GM21381 (cell line): ENCODE data around the gene FGGY.
"Not testable (repeated sequence)": the region's sequence is repeated elsewhere in the genome, so short reads cannot be mapped to it uniquely, and the experiment has no call there.

Experiments used
- ATAC-seq: cut with Tn5 transposase; IDR thresholded peaks from one replicate; pipeline ENCODE4 v1.9.1; 2021; ENCODE audit warnings: mild to moderate bottlenecking, moderate library complexity; ENCODE audit not compliant: unreplicated experiment

The FGGY gene

GRCh38 chr1:59718064-59718988 lies 421.4 kb downstream of the FGGY start:
- ATAC-seq, result no peak

GRCh38 chr1:59718989-59719360 lies 422.1 kb downstream of the FGGY start:
- no peak for ATAC-seq

GRCh38 chr1:59720326-59721115 lies 423.6 kb downstream of the FGGY start:
- no peak for ATAC-seq

GRCh38 chr1:59730302-59730701 lies 433.4 kb downstream of the FGGY start:
- no peak for ATAC-seq

- no peak for ATAC-seq
These were observed 434.0 kb downstream of the FGGY start for GRCh38 chr1:59730759-59731478.

GRCh38 chr1:59731591-59731990 lies 434.7 kb downstream of the FGGY start:
- ATAC-seq, result no peak

- ATAC-seq, result no peak
These were observed 435.5 kb downstream of the FGGY start for GRCh38 chr1:59732214-59732955.

- no peak for ATAC-seq
These were observed 436.7 kb downstream of the FGGY start for GRCh38 chr1:59733443-59734141.

GRCh38 chr1:59735927-59736326 lies 439.0 kb downstream of the FGGY start:
- ATAC-seq, result not testable (repeated sequence)

GRCh38 chr1:59736744-59737143 lies 439.9 kb downstream of the FGGY start:
- ATAC-seq, result no peak

GRCh38 chr1:59737638-59738037 lies 440.7 kb downstream of the FGGY start:
- ATAC-seq, result no peak

GRCh38 chr1:59738152-59738551 lies 441.3 kb downstream of the FGGY start:
- ATAC-seq, result no peak

GRCh38 chr1:59738591-59739015 lies 441.7 kb downstream of the FGGY start:
- ATAC-seq, result no peak

- ATAC-seq, result no peak
These were observed 442.2 kb downstream of the FGGY start for GRCh38 chr1:59739111-59739510.

- ATAC-seq, result no peak
These were observed 445.6 kb downstream of the FGGY start for GRCh38 chr1:59742526-59742925.

- no peak for ATAC-seq
These were observed 446.6 kb downstream of the FGGY start for GRCh38 chr1:59743324-59744091.

GRCh38 chr1:59747420-59748024 lies 450.6 kb downstream of the FGGY start:
- ATAC-seq, result no peak

- no peak for ATAC-seq
These were observed 451.2 kb downstream of the FGGY start for GRCh38 chr1:59748123-59748522.
